ENCODE results near the gene MRFAP1L1. TPM values are rescaled to one million over a fixed set of nuclear protein-coding genes. Genes with fewer than 3 reads are reported as not detected.

MRFAP1L1 gene
- polyA plus RNA-seq, 1 donor (not counting 4 experiments of a cell fraction or from before 2014, with no cell fraction given), result 77.9 TPM

GRCh38 chr4:6668391-6668790, 41.3 kb downstream of the MRFAP1L1 start:
- H3K9me1 ChIP-seq (ENCODE audit: control insufficient read depth, extremely low read depth, insufficient read depth, low read length), result no peaks in the 10 kb centered on the region
- peaks cover 3% of the 10 kb centered on the region for H3K4me1 ChIP-seq (ENCODE audit: control insufficient read depth, extremely low read depth, insufficient read depth, low read length)
- H3K9me3 ChIP-seq (ENCODE audit: control insufficient read depth, low read depth, low read length), result no peaks in the 10 kb centered on the region
- DNase-seq (ENCODE audit: low read depth, low spot score), result no peak
- peaks cover 14% of the 10 kb centered on the region for H3K27me3 ChIP-seq (ENCODE audit: control insufficient read depth, extremely low read depth, insufficient read depth, low read length)
- FAIRE-seq, result no peak
- no peaks in the 10 kb centered on the region for H4K20me1 ChIP-seq (ENCODE audit: control insufficient read depth, extremely low read depth, insufficient read depth, low read length)
- dilution Hi-C loops (cut with MboI; ENCODE audit: extremely low pct_ligation_motif_present, low sequenced_read_pairs), result no loop called here
- H3K27ac ChIP-seq (ENCODE audit: control insufficient read depth, insufficient read depth, low read length), result no peak overlapping the region
- H3K79me2 ChIP-seq (ENCODE audit: control insufficient read depth, insufficient read depth, low read length), result no peaks in the 10 kb centered on the region
- no peak overlapping the region for H3K9ac ChIP-seq (ENCODE audit: control insufficient read depth, extremely low read depth, insufficient read depth, low read length)
- H3K4me2 ChIP-seq (ENCODE audit: control insufficient read depth, extremely low read depth, insufficient read depth, low read depth, low read length), result no peak overlapping the region
- no peak overlapping the region for H3K4me3 ChIP-seq (ENCODE audit: control insufficient read depth in 2 of 3, extremely low read depth in 1 of 3, insufficient read depth in 2 of 3, low read depth in 1 of 3, low read length in 3 of 3)
- TF ChIP-seq CTCF (optimal IDR thresholded peaks at IDR 0.05 in 1 of 3, IDR thresholded peaks at IDR 0.05 in 1 of 3, conservative IDR thresholded peaks at IDR 0.05 in 1 of 3; ENCODE audit: extremely low read depth in 1 of 3, insufficient read depth in 2 of 3, low read length in 3 of 3) (no peak), EZH2 (IDR thresholded peaks at IDR 0.05; ENCODE audit: low read length) (no peak)
- no peaks in the 10 kb centered on the region for H3K36me3 ChIP-seq (ENCODE audit: control insufficient read depth in 2 of 2, extremely low read depth in 1 of 2, insufficient read depth in 2 of 2, low read length in 2 of 2)
- H2AFZ ChIP-seq (ENCODE audit: control insufficient read depth, low read length), result no peak overlapping the region

- Histone ChIP-seq H3K27ac (ENCODE audit: control insufficient read depth, insufficient read depth, low read length) (no peak overlapping the region), H3K9me3 (ENCODE audit: control insufficient read depth, low read depth, low read length) (no peaks in the 10 kb centered on the region), H3K9me1 (ENCODE audit: control insufficient read depth, extremely low read depth, insufficient read depth, low read length) (no peaks in the 10 kb centered on the region), H4K20me1 (ENCODE audit: control insufficient read depth, extremely low read depth, insufficient read depth, low read length) (no peaks in the 10 kb centered on the region), H3K79me2 (ENCODE audit: control insufficient read depth, insufficient read depth, low read length) (no peaks in the 10 kb centered on the region), H3K9ac (ENCODE audit: control insufficient read depth, extremely low read depth, insufficient read depth, low read length) (no peak overlapping the region), H3K4me2 (ENCODE audit: control insufficient read depth, extremely low read depth, insufficient read depth, low read depth, low read length) (no peak overlapping the region), H3K27me3 (ENCODE audit: control insufficient read depth, extremely low read depth, insufficient read depth, low read length) (peaks cover 20% of the 10 kb centered on the region), H2AFZ (ENCODE audit: control insufficient read depth, low read length) (no peak overlapping the region), H3K36me3 (ENCODE audit: control insufficient read depth in 2 of 2, extremely low read depth in 1 of 2, insufficient read depth in 2 of 2, low read length in 2 of 2) (no peaks in the 10 kb centered on the region), H3K4me1 (ENCODE audit: control insufficient read depth, extremely low read depth, insufficient read depth, low read length) (peaks cover 3% of the 10 kb centered on the region), H3K4me3 (ENCODE audit: control insufficient read depth in 2 of 3, extremely low read depth in 1 of 3, insufficient read depth in 2 of 3, low read depth in 1 of 3, low read length in 3 of 3) (no peak overlapping the region)
- dilution Hi-C loops (cut with MboI; ENCODE audit: extremely low pct_ligation_motif_present, low sequenced_read_pairs), result no loop called here
- DNase-seq (ENCODE audit: low read depth, low spot score), result no peak
- FAIRE-seq, result no peak
- TF ChIP-seq EZH2 (IDR thresholded peaks at IDR 0.05; ENCODE audit: low read length) (no peak), CTCF (optimal IDR thresholded peaks at IDR 0.05 in 1 of 3, IDR thresholded peaks at IDR 0.05 in 1 of 3, conservative IDR thresholded peaks at IDR 0.05 in 1 of 3; ENCODE audit: extremely low read depth in 1 of 3, insufficient read depth in 2 of 3, low read length in 3 of 3) (no peak)
Measured at GRCh38 chr4:6665320-6665654, 44.4 kb downstream of the MRFAP1L1 start.

Data from keratinocyte (primary cell).